Measurements from ENCODE around the gene AP3B1.

AP3B1 gene

DNA sequence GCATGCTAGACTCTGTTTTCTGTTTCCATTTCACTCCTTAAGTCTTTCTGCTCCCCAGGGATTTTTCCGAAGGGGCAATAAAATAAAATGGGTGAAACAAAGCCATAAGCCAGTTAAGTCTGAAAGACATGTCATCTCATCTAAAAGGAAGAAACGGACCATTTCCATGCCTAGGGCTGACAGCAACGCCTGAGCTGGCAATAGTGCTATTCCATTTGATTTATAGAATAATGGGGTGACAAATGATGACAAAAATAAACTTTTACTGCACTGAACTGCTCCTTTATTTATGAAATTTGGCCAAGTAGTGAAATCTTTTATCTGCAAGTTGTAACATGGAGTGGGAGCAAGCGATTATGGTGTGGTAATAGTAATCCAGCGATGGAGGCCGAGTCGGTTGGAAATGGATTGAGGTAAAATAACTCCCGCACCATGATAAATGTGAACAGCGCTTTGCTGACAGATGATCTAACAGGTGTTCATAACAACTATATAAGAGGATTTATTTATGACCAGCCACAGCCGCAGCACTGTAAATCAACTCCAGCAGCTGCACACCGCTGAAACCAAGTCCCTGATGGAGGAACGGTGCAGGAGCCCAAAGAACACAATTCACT is 298.6 kb downstream of the AP3B1 start:
- no peaks in the 10 kb centered on the region for H3K9me3 ChIP-seq (ENCODE audit: low read length)
- no peaks in the 10 kb centered on the region for H3K4me1 ChIP-seq (ENCODE audit: insufficient read depth, low read length)
- no peak overlapping the region for H3K9ac ChIP-seq (ENCODE audit: low read length)
- H3K4me3 ChIP-seq (ENCODE audit: low read depth in 1 of 2, low read length in 2 of 2), result no peak overlapping the region
- H3K27ac ChIP-seq (ENCODE audit: low read depth, low read length), result no peak overlapping the region
- no peaks in the 10 kb centered on the region for H3K27me3 ChIP-seq (ENCODE audit: control insufficient read depth in 1 of 2, insufficient read depth in 2 of 2, low read length in 2 of 2)
- H3K36me3 ChIP-seq (ENCODE audit: insufficient read depth, low read length), result no peaks in the 10 kb centered on the region

- Histone ChIP-seq H3K36me3 (ENCODE audit: insufficient read depth, low read length) (no peaks in the 10 kb centered on the region), H3K9ac (ENCODE audit: low read length) (no peak overlapping the region), H3K27ac (ENCODE audit: low read depth, low read length) (no peak overlapping the region), H3K4me3 (ENCODE audit: low read depth in 1 of 2, low read length in 2 of 2) (no peak overlapping the region), H3K4me1 (ENCODE audit: insufficient read depth, low read length) (no peaks in the 10 kb centered on the region), H3K27me3 (ENCODE audit: control insufficient read depth in 1 of 2, insufficient read depth in 2 of 2, low read length in 2 of 2) (no peaks in the 10 kb centered on the region), H3K9me3 (ENCODE audit: low read length) (no peaks in the 10 kb centered on the region)
Measured at GRCh38 chr5:77994943-77995342, 299.6 kb downstream of the AP3B1 start.

DNA sequence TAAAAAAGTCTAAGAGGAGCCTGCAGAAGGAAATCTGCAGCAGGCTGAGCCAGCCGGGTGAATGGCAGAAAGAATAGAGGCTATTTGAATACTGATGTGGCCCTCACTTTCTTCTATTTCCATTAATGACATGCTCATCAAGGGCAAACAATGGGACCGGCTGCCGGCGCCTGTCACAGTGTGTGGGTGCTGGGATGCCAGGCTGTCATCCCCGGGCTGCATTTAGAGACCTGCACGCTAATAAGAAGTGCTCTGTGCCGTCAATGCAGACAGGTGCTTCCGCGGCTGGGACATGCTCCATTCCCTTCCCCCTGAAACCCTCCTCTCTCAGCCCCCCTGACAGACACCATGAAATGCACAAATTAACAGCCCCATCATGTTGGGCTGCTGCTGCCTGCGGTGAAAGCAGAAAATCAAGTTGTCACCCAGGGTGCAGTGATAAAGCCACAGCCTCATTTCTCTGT is 300.6 kb downstream of the AP3B1 start:
- Histone ChIP-seq H3K27ac (ENCODE audit: low read depth, low read length) (no peak overlapping the region), H3K4me1 (ENCODE audit: insufficient read depth, low read length) (no peaks in the 10 kb centered on the region), H3K4me3 (ENCODE audit: low read depth in 1 of 2, low read length in 2 of 2) (no peak overlapping the region), H3K27me3 (ENCODE audit: control insufficient read depth in 1 of 2, insufficient read depth in 2 of 2, low read length in 2 of 2) (no peaks in the 10 kb centered on the region), H3K9me3 (ENCODE audit: low read length) (no peaks in the 10 kb centered on the region), H3K36me3 (ENCODE audit: insufficient read depth, low read length) (no peaks in the 10 kb centered on the region), H3K9ac (ENCODE audit: low read length) (no peak overlapping the region)

- H3K27me3 ChIP-seq (ENCODE audit: control insufficient read depth in 1 of 2, insufficient read depth in 2 of 2, low read length in 2 of 2), result no peaks in the 10 kb centered on the region
- H3K4me3 ChIP-seq (ENCODE audit: low read depth in 1 of 2, low read length in 2 of 2), result no peak overlapping the region
- no peak overlapping the region for H3K27ac ChIP-seq (ENCODE audit: low read depth, low read length)
- no peaks in the 10 kb centered on the region for H3K36me3 ChIP-seq (ENCODE audit: insufficient read depth, low read length)
- H3K4me1 ChIP-seq (ENCODE audit: insufficient read depth, low read length), result no peaks in the 10 kb centered on the region
- H3K9ac ChIP-seq (ENCODE audit: low read length), result no peak overlapping the region
- no peaks in the 10 kb centered on the region for H3K9me3 ChIP-seq (ENCODE audit: low read length)
Measured at GRCh38 chr5:77993141-77993854, 301.2 kb downstream of the AP3B1 start.

DNA sequence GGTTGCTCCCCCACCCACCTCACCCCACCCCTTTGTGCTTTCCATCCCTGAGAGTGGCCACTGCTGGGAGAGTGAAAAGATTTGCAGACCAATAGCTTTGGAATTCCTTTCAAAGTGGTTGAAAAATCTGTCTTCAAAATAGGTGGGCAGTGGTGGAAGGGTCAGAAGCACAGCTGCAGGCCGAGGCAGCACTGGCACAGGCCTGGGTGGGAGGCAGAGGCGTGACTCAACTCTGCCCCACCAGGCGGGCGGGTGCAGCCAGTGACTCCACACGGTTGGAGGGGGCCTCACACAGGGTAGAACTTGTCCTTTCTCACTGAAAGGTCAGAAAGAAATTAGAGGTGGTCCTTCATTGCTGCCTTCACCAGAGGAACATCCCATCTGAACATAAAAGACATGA is 303.4 kb downstream of the AP3B1 start:
- Histone ChIP-seq H3K4me1 (ENCODE audit: insufficient read depth, low read length) (no peaks in the 10 kb centered on the region), H3K4me3 (ENCODE audit: low read depth in 1 of 2, low read length in 2 of 2) (no peak overlapping the region), H3K36me3 (ENCODE audit: insufficient read depth, low read length) (no peaks in the 10 kb centered on the region), H3K27me3 (ENCODE audit: control insufficient read depth in 1 of 2, insufficient read depth in 2 of 2, low read length in 2 of 2) (no peaks in the 10 kb centered on the region), H3K9me3 (ENCODE audit: low read length) (no peaks in the 10 kb centered on the region), H3K9ac (ENCODE audit: low read length) (no peak overlapping the region), H3K27ac (ENCODE audit: low read depth, low read length) (no peak overlapping the region)

- H3K9ac ChIP-seq (ENCODE audit: low read length), result no peak overlapping the region
- H3K36me3 ChIP-seq (ENCODE audit: insufficient read depth, low read length), result no peaks in the 10 kb centered on the region
- H3K4me3 ChIP-seq (ENCODE audit: low read depth in 1 of 2, low read length in 2 of 2), result no peak overlapping the region
- no peak overlapping the region for H3K27ac ChIP-seq (ENCODE audit: low read depth, low read length)
- H3K4me1 ChIP-seq (ENCODE audit: insufficient read depth, low read length), result no peaks in the 10 kb centered on the region
- no peaks in the 10 kb centered on the region for H3K27me3 ChIP-seq (ENCODE audit: control insufficient read depth in 1 of 2, insufficient read depth in 2 of 2, low read length in 2 of 2)
- H3K9me3 ChIP-seq (ENCODE audit: low read length), result no peaks in the 10 kb centered on the region
Measured at GRCh38 chr5:77990020-77990419, 304.5 kb downstream of the AP3B1 start.

DNA sequence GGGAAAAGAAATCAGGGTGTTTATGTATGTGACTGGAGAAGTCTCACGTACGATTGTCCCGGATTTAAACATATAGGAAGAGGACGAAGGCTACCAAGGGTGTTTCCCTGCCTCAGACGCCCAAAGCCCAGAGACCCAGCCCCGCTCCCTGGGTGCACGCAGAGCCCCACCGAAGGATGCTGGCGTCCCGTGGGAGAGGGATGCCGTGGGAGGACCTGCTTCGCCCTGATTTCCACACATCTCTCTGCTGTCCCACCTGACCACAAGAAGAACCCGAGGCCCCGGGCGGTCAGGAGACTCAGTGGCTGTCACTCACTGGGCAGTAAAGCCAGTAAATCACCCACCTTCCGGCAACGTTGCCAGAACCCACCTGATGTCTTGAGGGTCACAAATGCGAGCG is 306.5 kb downstream of the AP3B1 start:
- no peaks in the 10 kb centered on the region for H3K4me1 ChIP-seq (ENCODE audit: insufficient read depth, low read length)
- H3K9me3 ChIP-seq (ENCODE audit: low read length), result no peaks in the 10 kb centered on the region
- H3K9ac ChIP-seq (ENCODE audit: low read length), result no peak overlapping the region
- H3K36me3 ChIP-seq (ENCODE audit: insufficient read depth, low read length), result no peaks in the 10 kb centered on the region
- H3K4me3 ChIP-seq (ENCODE audit: low read depth in 1 of 2, low read length in 2 of 2), result no peak overlapping the region
- H3K27me3 ChIP-seq (ENCODE audit: control insufficient read depth in 1 of 2, insufficient read depth in 2 of 2, low read length in 2 of 2), result no peaks in the 10 kb centered on the region
- no peak overlapping the region for H3K27ac ChIP-seq (ENCODE audit: low read depth, low read length)

DNA sequence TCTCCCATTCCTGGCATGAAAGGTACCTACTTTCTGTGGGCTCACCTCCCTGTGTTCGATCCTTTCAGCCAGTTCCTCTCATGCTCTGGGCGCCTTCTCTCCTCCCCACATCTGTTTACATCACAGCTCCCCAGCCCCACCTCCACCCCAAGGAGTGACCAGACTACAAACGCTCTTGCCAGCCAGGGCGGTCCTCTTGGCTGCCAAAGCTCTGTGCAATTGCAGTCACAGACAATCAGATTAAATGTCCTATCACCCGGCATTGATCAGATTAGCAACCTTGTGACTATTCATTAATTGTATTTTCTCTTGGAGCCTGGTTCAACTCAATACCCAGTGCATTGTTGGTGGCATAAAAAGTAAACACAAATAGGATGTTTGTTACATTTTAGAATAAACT is 307.2 kb downstream of the AP3B1 start:
- no peaks in the 10 kb centered on the region for H3K4me1 ChIP-seq (ENCODE audit: insufficient read depth, low read length)
- no peaks in the 10 kb centered on the region for H3K9me3 ChIP-seq (ENCODE audit: low read length)
- no peak overlapping the region for H3K9ac ChIP-seq (ENCODE audit: low read length)
- H3K27me3 ChIP-seq (ENCODE audit: control insufficient read depth in 1 of 2, insufficient read depth in 2 of 2, low read length in 2 of 2), result no peaks in the 10 kb centered on the region
- no peak overlapping the region for H3K4me3 ChIP-seq (ENCODE audit: low read depth in 1 of 2, low read length in 2 of 2)
- no peak overlapping the region for H3K27ac ChIP-seq (ENCODE audit: low read depth, low read length)
- H3K36me3 ChIP-seq (ENCODE audit: insufficient read depth, low read length), result no peaks in the 10 kb centered on the region

DNA sequence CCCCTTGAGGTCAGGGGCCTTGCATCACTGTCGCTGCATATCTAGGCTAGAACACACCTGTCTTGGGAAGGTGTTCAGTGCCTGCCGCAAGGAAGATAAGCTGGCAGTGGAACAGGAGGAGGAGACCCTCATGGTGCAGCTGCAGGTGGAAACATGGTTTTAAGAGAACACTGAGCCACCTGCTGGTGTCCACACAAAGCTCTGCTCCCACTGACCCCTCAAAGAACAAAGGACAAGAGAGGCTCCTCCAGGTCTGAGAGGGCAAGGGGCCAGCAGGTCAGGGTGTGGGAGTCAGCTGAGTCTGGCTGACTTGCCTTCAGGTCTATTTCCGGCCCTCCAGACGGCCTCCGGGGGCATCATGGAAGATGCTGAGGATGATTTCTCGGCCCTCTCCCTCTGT is 308.2 kb downstream of the AP3B1 start:
- Histone ChIP-seq H3K27me3 (ENCODE audit: control insufficient read depth in 1 of 2, insufficient read depth in 2 of 2, low read length in 2 of 2) (peaks cover 4 to 8% of the 10 kb centered on the region in 2 donors), H3K4me3 (ENCODE audit: low read depth in 1 of 2, low read length in 2 of 2) (no peak overlapping the region), H3K9me3 (ENCODE audit: low read length) (no peaks in the 10 kb centered on the region), H3K27ac (ENCODE audit: low read depth, low read length) (no peak overlapping the region), H3K36me3 (ENCODE audit: insufficient read depth, low read length) (no peaks in the 10 kb centered on the region), H3K9ac (ENCODE audit: low read length) (no peak overlapping the region), H3K4me1 (ENCODE audit: insufficient read depth, low read length) (no peaks in the 10 kb centered on the region)

DNA sequence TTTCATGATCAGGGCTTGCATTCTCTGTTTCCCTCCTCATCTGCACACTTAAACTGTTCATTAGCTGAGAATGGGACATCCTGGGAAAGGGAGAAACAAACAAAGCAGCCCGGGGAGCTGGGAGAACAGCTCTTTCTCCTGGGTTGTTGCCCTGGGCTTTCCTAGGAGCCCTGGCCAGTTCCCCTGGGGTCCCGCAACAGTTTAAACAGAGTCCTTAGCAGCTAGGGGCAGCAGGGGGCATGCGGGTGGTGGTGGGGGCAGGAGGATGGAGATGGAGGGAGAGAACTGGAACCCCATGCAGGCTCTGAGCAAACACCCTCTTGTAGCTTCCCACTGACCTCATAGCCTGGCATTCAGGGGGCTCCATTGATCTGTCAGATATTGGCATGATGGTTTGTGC is 309.3 kb downstream of the AP3B1 start:
- no peaks in the 10 kb centered on the region for H3K4me1 ChIP-seq (ENCODE audit: insufficient read depth, low read length)
- H3K4me3 ChIP-seq (ENCODE audit: low read depth in 1 of 2, low read length in 2 of 2), result no peak overlapping the region
- no peak overlapping the region for H3K9ac ChIP-seq (ENCODE audit: low read length)

GRCh38 chr5:77984587-77984986 is 309.9 kb downstream of the AP3B1 start:
- H3K4me1 ChIP-seq (ENCODE audit: insufficient read depth, low read length), result peaks cover 5% of the 10 kb centered on the region
- H3K27me3 ChIP-seq (ENCODE audit: control insufficient read depth in 1 of 2, insufficient read depth in 2 of 2, low read length in 2 of 2), result peaks cover 4 to 8% of the 10 kb centered on the region in 2 donors
- no peaks in the 10 kb centered on the region for H3K9me3 ChIP-seq (ENCODE audit: low read length)
- H3K9ac ChIP-seq (ENCODE audit: low read length), result no peak overlapping the region
- H3K27ac ChIP-seq (ENCODE audit: low read depth, low read length), result no peak overlapping the region
- no peak overlapping the region for H3K4me3 ChIP-seq (ENCODE audit: low read depth in 1 of 2, low read length in 2 of 2)
- no peaks in the 10 kb centered on the region for H3K36me3 ChIP-seq (ENCODE audit: insufficient read depth, low read length)

More for the DNA sequence above, 309.3 kb downstream of the AP3B1 start:
- H3K9me3 ChIP-seq (ENCODE audit: low read length), result no peaks in the 10 kb centered on the region
- no peaks in the 10 kb centered on the region for H3K36me3 ChIP-seq (ENCODE audit: insufficient read depth, low read length)
- H3K27ac ChIP-seq (ENCODE audit: low read depth, low read length), result no peak overlapping the region
- H3K27me3 ChIP-seq (ENCODE audit: control insufficient read depth in 1 of 2, insufficient read depth in 2 of 2, low read length in 2 of 2), result peaks cover 4 to 8% of the 10 kb centered on the region in 2 donors
